Activated CD4-positive, alpha-beta T cell treated with anti-CD3 and anti-CD28 coated beads, Interleukin-2, amount 10 ng/mL, durations not matched to agents 24 days and 14 days (primary cell): ENCODE results near the gene HSD3B2. TPM values are rescaled to one million over a fixed set of nuclear protein-coding genes. Genes with fewer than 3 reads are reported as not detected.

ENCODE experiments used
- DNase-seq: peaks from one replicate; pipeline ENCODE4 v3.0.0; 2022
- H3K27ac Mint-ChIP-seq: one replicate; pipeline ENCODE4 v1.8.0; 2022; ENCODE audit warnings: mild to moderate bottlenecking, mixed read lengths
- H3K27me3 Mint-ChIP-seq: one replicate; pipeline ENCODE4 v1.8.0; 2022; ENCODE audit warnings: mixed read lengths
- H3K36me3 Mint-ChIP-seq: one replicate; pipeline ENCODE4 v1.8.0; 2022; ENCODE audit warnings: low read depth, mild to moderate bottlenecking, mixed read lengths
- H3K4me1 Mint-ChIP-seq: one replicate; pipeline ENCODE4 v1.8.0; 2021; ENCODE audit warnings: mixed read lengths
- H3K4me3 Mint-ChIP-seq: one replicate; pipeline ENCODE4 v1.8.0; 2022; ENCODE audit warnings: mild to moderate bottlenecking, moderate library complexity, mixed read lengths
- H3K9me3 Mint-ChIP-seq: one replicate; pipeline ENCODE4 v1.8.0; 2021; ENCODE audit warnings: mixed read lengths
- intact Hi-C: fragments of 100-400 bp; cut with micrococcal nuclease; formaldehyde crosslinking; loops from one replicate; pipeline ENCODE4 v1.15.1; 2023
- total RNA-seq: library from RNA; stranded (reverse); gene quantifications from 2 replicates; pipeline ENCODE4 v1.2.3, GENCODE V29; 2022

Gene HSD3B2
- total RNA-seq, 1 donor from 2014 or later: not detected

DNA sequence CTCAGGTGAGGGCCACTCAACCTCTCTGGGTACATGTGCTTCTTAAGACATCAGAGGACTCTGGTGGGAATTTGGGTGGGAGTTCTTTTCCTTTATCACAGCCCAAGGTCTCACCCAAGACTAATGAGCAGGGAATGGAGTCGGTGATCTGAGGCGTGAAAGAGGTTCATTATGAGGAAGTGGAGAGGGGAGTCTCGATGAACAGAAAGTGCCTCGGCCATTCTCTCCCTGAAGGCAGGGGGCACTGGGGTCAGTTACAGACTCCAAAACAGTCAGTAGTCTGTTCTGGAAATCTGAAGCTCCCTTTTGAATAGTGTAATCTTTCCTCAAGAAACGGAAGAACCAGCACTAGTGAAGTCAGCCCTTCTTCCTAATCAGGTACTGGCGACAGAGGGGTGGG lies 36.2 kb downstream of the HSD3B2 start:
- DNase-seq: no peak
- Mint-ChIP-seq H3K36me3 (no peaks in the 10 kb centered on the region), H3K4me3 (no peak overlapping the region), H3K4me1 (no peaks in the 10 kb centered on the region), H3K9me3 (no peaks in the 10 kb centered on the region), H3K27ac (no peak overlapping the region), H3K27me3 (no peaks in the 10 kb centered on the region)
- intact Hi-C loops: no loop called here

- no peaks in the 10 kb centered on the region for H3K9me3 Mint-ChIP-seq
- no peak for DNase-seq
- no peaks in the 10 kb centered on the region for H3K36me3 Mint-ChIP-seq
- H3K4me1 Mint-ChIP-seq: no peaks in the 10 kb centered on the region
- H3K27ac Mint-ChIP-seq: no peak overlapping the region
- H3K4me3 Mint-ChIP-seq: no peak overlapping the region
- intact Hi-C loops: no loop called here
- H3K27me3 Mint-ChIP-seq: no peaks in the 10 kb centered on the region
Observed at GRCh38 chr1:119452091-119452490, 37.1 kb downstream of the HSD3B2 start.

DNA sequence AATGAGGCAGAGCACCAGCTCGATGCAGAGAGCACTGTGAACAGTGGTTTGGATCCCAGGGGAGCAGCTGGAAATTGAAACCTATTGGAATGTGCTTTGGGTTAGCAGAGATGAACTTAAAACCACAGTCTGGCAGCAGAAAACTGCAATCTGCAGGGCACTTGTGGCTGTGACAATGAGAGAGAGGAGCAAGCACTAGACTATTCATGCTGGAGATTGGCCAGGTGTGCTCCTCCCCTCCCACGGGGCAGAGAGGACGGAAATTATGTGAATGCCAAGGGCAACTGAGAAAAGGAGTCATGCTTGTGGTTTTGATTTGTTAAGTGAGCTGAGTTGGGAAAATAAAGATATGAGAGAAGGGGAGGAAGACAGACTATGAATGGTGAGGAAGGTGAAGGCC lies 38.1 kb downstream of the HSD3B2 start:
- no peak overlapping the region for H3K27ac Mint-ChIP-seq
- H3K27me3 Mint-ChIP-seq: peaks cover 2% of the 10 kb centered on the region
- no peaks in the 10 kb centered on the region for H3K9me3 Mint-ChIP-seq
- no peak for DNase-seq
- no peaks in the 10 kb centered on the region for H3K36me3 Mint-ChIP-seq
- no peak overlapping the region for H3K4me3 Mint-ChIP-seq
- H3K4me1 Mint-ChIP-seq: no peaks in the 10 kb centered on the region
- intact Hi-C loops: no loop called here

- intact Hi-C loops: no loop called here
- Mint-ChIP-seq H3K9me3 (no peaks in the 10 kb centered on the region), H3K36me3 (no peaks in the 10 kb centered on the region), H3K27me3 (peaks cover 2% of the 10 kb centered on the region), H3K4me3 (no peak overlapping the region), H3K27ac (no peak overlapping the region), H3K4me1 (no peaks in the 10 kb centered on the region)
- no peak for DNase-seq
Observed at GRCh38 chr1:119462964-119463363, 48.0 kb downstream of the HSD3B2 start.

DNA sequence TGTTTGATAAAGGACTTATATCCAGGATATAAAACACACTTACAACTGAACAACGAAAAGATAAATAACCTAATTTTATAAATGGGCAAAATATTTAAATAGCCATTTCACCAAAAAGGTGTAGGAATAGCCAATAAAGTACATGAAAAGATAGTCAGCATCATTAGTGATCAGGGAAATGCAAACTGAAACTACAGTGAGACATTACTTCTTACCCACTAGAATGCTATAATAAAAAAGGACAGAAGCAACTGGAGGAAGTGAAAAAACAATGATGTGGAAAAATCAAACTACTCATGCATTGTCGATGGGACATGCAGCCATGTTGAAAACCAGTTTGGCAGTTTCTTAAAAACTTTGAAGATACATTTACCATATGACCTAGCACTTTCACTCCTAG lies 48.6 kb downstream of the HSD3B2 start:
- intact Hi-C loops: no loop called here
- H3K27ac Mint-ChIP-seq: no peak overlapping the region
- no peak for DNase-seq
- peaks cover 2% of the 10 kb centered on the region for H3K27me3 Mint-ChIP-seq
- H3K4me3 Mint-ChIP-seq: no peak overlapping the region
- H3K36me3 Mint-ChIP-seq: no peaks in the 10 kb centered on the region
- no peaks in the 10 kb centered on the region for H3K4me1 Mint-ChIP-seq
- no peaks in the 10 kb centered on the region for H3K9me3 Mint-ChIP-seq

GRCh38 chr1:119466445-119466844 lies 51.5 kb downstream of the HSD3B2 start:
- Mint-ChIP-seq H3K36me3 (no peaks in the 10 kb centered on the region), H3K9me3 (no peaks in the 10 kb centered on the region), H3K27me3 (peaks cover 2% of the 10 kb centered on the region), H3K4me3 (no peak overlapping the region), H3K27ac (no peak overlapping the region), H3K4me1 (no peaks in the 10 kb centered on the region)
- intact Hi-C loops: no loop called here
- no peak for DNase-seq

DNA sequence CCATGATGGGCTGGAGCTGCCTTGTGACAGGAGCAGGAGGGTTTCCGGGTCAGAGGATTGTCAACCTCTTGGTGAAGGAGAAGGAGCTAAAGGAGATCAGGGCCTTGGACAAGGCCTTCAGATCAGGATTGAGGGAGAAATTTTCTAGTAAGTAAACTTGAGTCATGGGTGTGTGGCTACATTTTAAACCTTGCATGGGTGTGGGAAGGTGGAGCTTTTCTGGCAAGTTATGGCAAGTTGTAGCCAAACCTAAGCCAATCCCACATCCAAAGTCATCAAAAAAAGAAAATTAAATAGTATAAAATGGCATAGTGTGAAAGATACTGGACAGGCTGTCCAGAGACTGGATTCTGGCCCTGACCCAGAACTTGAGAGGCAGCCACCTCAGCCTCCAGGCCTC lies 52.3 kb downstream of the HSD3B2 start:
- Mint-ChIP-seq H3K27me3 (peaks cover 2% of the 10 kb centered on the region), H3K36me3 (no peaks in the 10 kb centered on the region), H3K4me3 (no peak overlapping the region), H3K9me3 (no peaks in the 10 kb centered on the region), H3K27ac (no peak overlapping the region), H3K4me1 (no peaks in the 10 kb centered on the region)
- no peak for DNase-seq
- intact Hi-C loops: no loop called here

GRCh38 chr1:119467857-119468668 lies 53.1 kb downstream of the HSD3B2 start:
- H3K27ac Mint-ChIP-seq: no peak overlapping the region
- H3K4me3 Mint-ChIP-seq: no peak overlapping the region

GRCh38 chr1:119469741-119470140 lies 54.8 kb downstream of the HSD3B2 start:
- Mint-ChIP-seq H3K27ac (no peak overlapping the region), H3K4me1 (no peaks in the 10 kb centered on the region), H3K4me3 (no peak overlapping the region), H3K27me3 (peaks cover 2% of the 10 kb centered on the region), H3K9me3 (no peaks in the 10 kb centered on the region), H3K36me3 (no peaks in the 10 kb centered on the region)
- no peak for DNase-seq
- intact Hi-C loops: no loop called here

More at GRCh38 chr1:119467857-119468668, 53.1 kb downstream of the HSD3B2 start:
- H3K4me1 Mint-ChIP-seq: no peaks in the 10 kb centered on the region
- no peaks in the 10 kb centered on the region for H3K9me3 Mint-ChIP-seq
- no peak for DNase-seq
- intact Hi-C loops: no loop called here
- H3K27me3 Mint-ChIP-seq: peaks cover 2% of the 10 kb centered on the region
- H3K36me3 Mint-ChIP-seq: no peaks in the 10 kb centered on the region

DNA sequence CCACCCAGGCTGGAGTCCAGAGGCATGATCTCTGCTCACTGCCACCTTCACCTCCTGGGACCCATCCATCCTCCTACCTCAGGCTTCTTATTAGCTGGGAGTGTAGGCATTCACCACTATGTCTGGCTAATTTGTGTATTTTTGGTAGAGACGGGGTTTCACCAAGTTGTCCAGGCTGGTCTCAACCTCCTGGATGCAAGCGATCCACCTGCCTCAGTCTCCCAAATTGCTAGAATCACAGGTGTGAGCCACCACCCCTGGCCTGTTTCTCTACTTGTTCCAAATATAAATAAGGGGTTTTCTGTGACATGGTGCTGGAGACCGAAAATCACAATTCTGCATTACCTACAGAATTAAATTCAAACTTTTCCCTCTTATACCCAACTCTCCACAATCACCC lies 55.4 kb downstream of the HSD3B2 start:
- Mint-ChIP-seq H3K27me3 (peaks cover 5% of the 10 kb centered on the region), H3K36me3 (no peaks in the 10 kb centered on the region), H3K27ac (no peak overlapping the region), H3K4me3 (no peak overlapping the region), H3K4me1 (no peaks in the 10 kb centered on the region), H3K9me3 (no peaks in the 10 kb centered on the region)
- no peak for DNase-seq
- intact Hi-C loops: no loop called here

GRCh38 chr1:119470958-119471357 lies 56.0 kb downstream of the HSD3B2 start:
- DNase-seq: no peak
- Mint-ChIP-seq H3K4me1 (peaks cover 2% of the 10 kb centered on the region), H3K9me3 (no peaks in the 10 kb centered on the region), H3K27me3 (peaks cover 5% of the 10 kb centered on the region), H3K27ac (no peak overlapping the region), H3K4me3 (no peak overlapping the region), H3K36me3 (no peaks in the 10 kb centered on the region)
- intact Hi-C loops: no loop called here

DNA sequence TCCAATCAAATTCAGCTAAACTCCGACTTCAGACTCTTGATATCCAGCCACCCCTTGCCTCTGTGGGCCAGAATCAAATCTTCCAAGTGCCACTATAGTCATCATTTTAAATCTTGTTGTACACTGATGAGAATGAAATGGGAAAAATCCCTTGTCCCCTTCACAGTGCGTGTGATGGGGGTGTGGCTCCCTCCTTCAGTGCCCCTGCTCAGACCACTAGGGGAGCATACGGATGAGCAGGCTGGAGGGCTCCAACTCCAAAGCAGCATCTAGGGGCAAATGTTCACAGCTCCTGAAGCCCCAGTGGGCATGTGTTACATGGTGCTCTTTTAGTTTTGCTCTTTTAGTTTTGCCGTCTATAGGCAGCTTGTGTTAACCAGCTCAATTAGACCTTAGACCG lies 56.6 kb downstream of the HSD3B2 start:
- Mint-ChIP-seq H3K4me3 (no peak overlapping the region), H3K27me3 (peaks cover 5% of the 10 kb centered on the region), H3K9me3 (no peaks in the 10 kb centered on the region), H3K27ac (no peak overlapping the region), H3K4me1 (peaks cover 3% of the 10 kb centered on the region), H3K36me3 (no peaks in the 10 kb centered on the region)
- no peak for DNase-seq
- intact Hi-C loops: no loop called here

- H3K4me1 Mint-ChIP-seq: peaks cover 3% of the 10 kb centered on the region
- H3K4me3 Mint-ChIP-seq: no peak overlapping the region
- no peaks in the 10 kb centered on the region for H3K36me3 Mint-ChIP-seq
- intact Hi-C loops: no loop called here
- H3K27ac Mint-ChIP-seq: no peak overlapping the region
- H3K9me3 Mint-ChIP-seq: no peaks in the 10 kb centered on the region
- peaks cover 5% of the 10 kb centered on the region for H3K27me3 Mint-ChIP-seq
- DNase-seq: no peak
Observed at GRCh38 chr1:119472080-119472818, 57.3 kb downstream of the HSD3B2 start.
